K562 (cell line): ENCODE results near the gene DHPS. TPM values are rescaled to one million over a fixed set of nuclear protein-coding genes. Genes with fewer than 3 reads are reported as not detected.
A peak's percentile ranks its signal among the peaks of the same experiment; 100 is the strongest.

Experiments used
- ATAC-seq: fragments of 200-7000 bp; cut with Tn5 transposase; 3 replicates; pipeline ENCODE4 v1.9.1; 2020; ENCODE audit warnings: moderate library complexity
- Bru-seq: library from RNA; stranded (reverse); fragments of 400-500 nt; gene quantifications from one replicate; lab custom pipeline; 2021; lab: Mats Ljungman, UMichigan
- BruChase-seq, 2 experiments: library from RNA; stranded (reverse); fragments of 400-500 nt; gene quantifications; one replicate each; lab custom pipeline; 2021; lab: Mats Ljungman, UMichigan
- BruUV-seq: library from RNA; stranded (reverse); fragments of 400-500 nt; replicated peaks from 2 replicates; lab custom pipeline; 2021; lab: Mats Ljungman, UMichigan
- CTCF ChIA-PET: fragments of 300-600 bp; formaldehyde crosslinking; extraction: SDS; loops from one replicate; lab custom pipeline; 2021; ENCODE audit warnings: low intra/inter-chr PET ratio; lab: Yijun Ruan, JAX
- POLR2A ChIA-PET: fragments of 300-600, 350-650 bp; sonication (Branson Sonifier 250); formaldehyde crosslinking; extraction: SDS; loops from one replicate; lab custom pipeline; 2021; ENCODE audit warnings: antibody characterized with exemption, inconsistent platforms; lab: Yijun Ruan, JAX
- DNase-seq, 4 experiments: peaks; one replicate each; pipeline versions ENCODE4 v3.0.0 to v3.0.0-alpha.2; 2011 to 2018; ENCODE audit warnings: low spot score in 3 of 4, mixed read lengths in 3 of 4; ENCODE audit errors: extremely low read depth in 1 of 4
- FAIRE-seq: peaks from 2 replicates; lab custom pipeline; 2011; peaks lifted over from hg19 to GRCh38; lab: Jason Lieb, UNC
- H2AFZ ChIP-seq: 2 replicates; pipeline ENCODE4 v1.6.0; 2011; ENCODE audit warnings: low read depth, low read length, control low read depth, inconsistent platforms
- H3K27ac ChIP-seq: fragments of 200-600 bp; 3 replicates; pipeline ENCODE4 v1.8.0; 2011; ENCODE audit warnings: low read depth, mild to moderate bottlenecking, control low read depth, inconsistent platforms, low read length, moderate library complexity, mixed read lengths; ENCODE audit errors: extremely low read depth
- H3K27me3 ChIP-seq, 2 experiments: fragments of 300-600 bp in 1 of 2; 2 replicates in 1 of 2; 3 replicates in 1 of 2; pipeline versions ENCODE4 v1.6.0 to v1.8.0; 2011; ENCODE audit warnings: inconsistent platforms in 2 of 2, low read length in 2 of 2, mild to moderate bottlenecking in 1 of 2, mixed read lengths in 1 of 2, moderate library complexity in 1 of 2; ENCODE audit not compliant: control insufficient read depth in 2 of 2, insufficient read depth in 2 of 2
- H3K36me3 ChIP-seq: fragments of 300-600 bp; 3 replicates; pipeline ENCODE4 v1.8.0; 2011; ENCODE audit warnings: mild to moderate bottlenecking, low read length, inconsistent platforms; ENCODE audit not compliant: control insufficient read depth, insufficient read depth
- H3K4me1 ChIP-seq, 2 experiments: fragments of 200-600 bp in 1 of 2; replicated peaks in 1 of 2; 2 replicates in 1 of 2; 3 replicates in 1 of 2; pipeline versions ENCODE4 v1.5.1 to v1.8.0; 2011; ENCODE audit warnings: inconsistent platforms in 2 of 2, low read length in 2 of 2, mild to moderate bottlenecking in 1 of 2, mixed read lengths in 1 of 2, moderate library complexity in 1 of 2; ENCODE audit not compliant: control insufficient read depth in 2 of 2, insufficient read depth in 2 of 2
- H3K4me2 ChIP-seq: 2 replicates; pipeline ENCODE4 v1.6.1; 2011; ENCODE audit warnings: low read length, control low read depth, inconsistent platforms, mixed read lengths; ENCODE audit not compliant: insufficient read depth
- H3K4me3 ChIP-seq: fragments of 200-600 bp; sonication (generic), shearing (Covaris generic); 2 replicates; pipeline ENCODE4 v1.5.1; 2016; ENCODE audit warnings: control low read depth, inconsistent platforms
- H3K79me2 ChIP-seq: fragments of 200-600 bp; 3 replicates; pipeline ENCODE4 v1.8.0; 2011; ENCODE audit warnings: low read length, inconsistent platforms; ENCODE audit not compliant: control insufficient read depth, insufficient read depth
- H3K9ac ChIP-seq, 2 experiments: 2 replicates each; pipeline versions ENCODE4 v1.6.0 to v1.6.1; 2011; ENCODE audit warnings: low read depth in 2 of 2, low read length in 2 of 2, control low read depth in 1 of 2, inconsistent platforms in 1 of 2, mild to moderate bottlenecking in 1 of 2, mixed read lengths in 1 of 2; ENCODE audit not compliant: insufficient read depth in 1 of 2
- H3K9me1 ChIP-seq: one replicate; pipeline ENCODE4 v1.6.0; 2011; ENCODE audit warnings: inconsistent platforms, mild to moderate bottlenecking, low read length, moderate library complexity; ENCODE audit not compliant: control insufficient read depth, insufficient read depth
- H3K9me3 ChIP-seq: replicated peaks from 2 replicates; pipeline ENCODE4 v1.5.1; 2011; ENCODE audit warnings: low read depth, low read length, inconsistent platforms; ENCODE audit not compliant: control insufficient read depth, insufficient read depth
- H4K20me1 ChIP-seq: replicated peaks from 2 replicates; pipeline ENCODE4 v1.6.1; 2011; ENCODE audit warnings: low read length, inconsistent platforms, mixed read lengths; ENCODE audit not compliant: control insufficient read depth, insufficient read depth
- ELF1 ChIP-seq: fragments of 200-800 bp; sonication (Bioruptor generic); IDR thresholded peaks from 2 replicates; pipeline ENCODE4 v1.6.1; 2016; ENCODE audit warnings: missing genetic modification characterization, missing compliant biosample characterization
- GTF2E2 ChIP-seq: fragments of 200-800 bp; sonication (Bioruptor generic); IDR thresholded peaks from 2 replicates; pipeline ENCODE4 v1.6.1; 2016; ENCODE audit warnings: missing genetic modification characterization, missing compliant biosample characterization
- HDAC6 ChIP-seq: IDR thresholded peaks from 2 replicates; pipeline ENCODE4 v1.6.1; 2012; ENCODE audit warnings: low read depth, mild to moderate bottlenecking, control low read depth, inconsistent platforms, low read length, moderate library complexity
- ILK ChIP-seq: fragments of 450-650 bp; IDR thresholded peaks from 2 replicates; pipeline ENCODE4 v1.6.1; 2016; ENCODE audit warnings: missing genetic modification characterization, low read depth, mild to moderate bottlenecking, missing compliant biosample characterization, moderate library complexity, borderline replicate concordance
- MXI1 ChIP-seq: IDR thresholded peaks from 2 replicates; pipeline ENCODE4 v1.6.1; 2011; ENCODE audit warnings: low read depth, mild to moderate bottlenecking, improper control_type of control experiment, low read length
- NCOA1 ChIP-seq: fragments of 450-650 bp; IDR thresholded peaks from 2 replicates; pipeline ENCODE4 v1.6.1; 2016; ENCODE audit warnings: low read depth
- RBM15 ChIP-seq: fragments of 200-400 bp; formaldehyde crosslinking; IDR thresholded peaks from 2 replicates; pipeline ENCODE4 v1.6.1; 2018; ENCODE audit warnings: mild to moderate bottlenecking, low read length, moderate library complexity; ENCODE audit not compliant: insufficient read depth
- RFX1 ChIP-seq: fragments of 450-650 bp; IDR thresholded peaks from 2 replicates; pipeline ENCODE4 v1.6.1; 2016; ENCODE audit warnings: mild to moderate bottlenecking, moderate library complexity
- SAFB ChIP-seq: fragments of 200-400 bp; formaldehyde crosslinking; IDR thresholded peaks from 2 replicates; pipeline ENCODE4 v1.6.1; 2017; ENCODE audit warnings: low read depth, low read length, borderline replicate concordance
- SIN3A ChIP-seq, 2 experiments: fragments of 150-350 bp in 1 of 2; IDR thresholded peaks; 2 replicates each; pipeline ENCODE4 v1.6.1; 2011 to 2016; ENCODE audit warnings: borderline replicate concordance in 2 of 2, low read depth in 2 of 2, low read length in 2 of 2, mild to moderate bottlenecking in 2 of 2, moderate library complexity in 2 of 2; ENCODE audit not compliant: control insufficient read depth in 1 of 2
- TCFL5 ChIP-seq: fragments of 250-450 bp; sonication (Bioruptor Pico); conservative IDR thresholded peaks from 2 replicates; pipeline ENCODE4 v1.6.1; 2021; ENCODE audit warnings: mild to moderate bottlenecking, moderate library complexity, matching md5 sums
- ZNF3 ChIP-seq: fragments of 250-450 bp; sonication (Bioruptor Pico); IDR thresholded peaks from 2 replicates; pipeline ENCODE4 v1.5.0; 2021; ENCODE audit warnings: mild to moderate bottlenecking, moderate library complexity
- ZNF384 ChIP-seq: IDR thresholded peaks from 2 replicates; pipeline ENCODE4 v1.6.1; 2012; ENCODE audit warnings: low read depth, low read length, improper control_type of control experiment
- ZNF79 ChIP-seq: fragments of 250-450 bp; sonication (Bioruptor Pico); IDR thresholded peaks from 2 replicates; pipeline ENCODE4 v1.4.0; 2020; ENCODE audit warnings: low read depth, mild to moderate bottlenecking, moderate library complexity
- WGBS: fragments of 100-300 bp; shearing (Covaris generic); methylation state at CpG from one replicate; pipeline ENCODE4 v1.1.6; 2016; ENCODE audit warnings: low coverage, mixed read lengths; ENCODE audit not compliant: insufficient coverage; ENCODE audit errors: missing lambda C conversion rate; 5-methylcytosine and 5-hydroxymethylcytosine counted together
- in situ Hi-C: fragments of 300-500 bp; cut with MboI; formaldehyde crosslinking; loops from 4 replicates; pipeline ENCODE4 v1.15.0; 2018; ENCODE audit warnings: inconsistent platforms, mixed read lengths
- intact Hi-C: fragments of 100-400 bp; cut with micrococcal nuclease; formaldehyde crosslinking; loops from 2 replicates; pipeline ENCODE4 v1.14.2; 2022
- long read RNA-seq, 3 experiments: library from polyadenylated mRNA in 2 of 3; library from RNA in 1 of 3; unstranded in 2 of 3; stranded (forward) in 1 of 3; transcript quantifications; one replicate each; pipeline ENCODE4 v2.0.0, GENCODE V29; 2019 to 2022
- polyA minus RNA-seq, 3 experiments: library from RNA; depleted of rRNA, polyadenylated mRNA; stranded (reverse); fragments of >200 nt; gene quantifications; 2 replicates each; pipeline ENCODE4 v1.2.3, GENCODE V29; 2011
- polyA plus RNA-seq, 8 experiments: library from polyadenylated mRNA; depleted of rRNA in 4 of 8; stranded (reverse) in 5 of 8; unstranded in 3 of 8; fragments of >200 nt; fragmentation: Nextera tagmentation in 2 of 8; fragmentation: Illumina TruSeq in 1 of 8; extraction: Ambion mirVana in 2 of 8; extraction: Trizol in 1 of 8; gene quantifications; 2 replicates each; pipeline versions ENCODE4 v1.2.1 to v1.2.3, GENCODE V29; 2011 to 2014; ENCODE audit warnings: inconsistent platforms in 1 of 8, missing spikeins in 1 of 8
- total RNA-seq, 7 experiments: library from RNA; depleted of rRNA in 6 of 7; stranded (reverse); fragments of >200 nt in 6 of 7; fragmentation: Illumina TruSeq in 2 of 7; extraction: Trizol in 2 of 7; gene quantifications; 2 replicates each; pipeline versions ENCODE4 v1.2.1 to v1.2.3, GENCODE V29; 2011 to 2021; ENCODE audit warnings: low replicate concordance in 1 of 7

The DHPS gene
- total RNA-seq (2011; cell fraction: chromatin; rRNA removed; ENCODE audit: low replicate concordance), result 194 and 333 TPM in 2 replicates
- total RNA-seq (2011; cell fraction: nucleolus; rRNA removed), result 225 and 240 TPM in 2 replicates
- 169 and 186 TPM in 2 replicates for total RNA-seq (2011; cell fraction: nucleoplasm; rRNA removed)
- total RNA-seq (2014; rRNA removed) (90.2 and 99.2 TPM in 2 replicates), total RNA-seq (2014; rRNA removed; fragmentation: Illumina TruSeq; extraction: Trizol) (55.7 and 56.5 TPM in 2 replicates), total RNA-seq (2015; rRNA removed; fragmentation: Illumina TruSeq; extraction: Trizol) (61.0 and 62.6 TPM in 2 replicates), total RNA-seq (2021) (94.8 and 98.8 TPM in 2 replicates), polyA plus RNA-seq (2011; rRNA removed) (81.0 and 120 TPM in 2 replicates), polyA plus RNA-seq (2014; fragmentation: Illumina TruSeq; extraction: Trizol) (79.9 and 80.2 TPM in 2 replicates), polyA plus RNA-seq (2014; fragmentation: Nextera tagmentation; extraction: Ambion mirVana) (10 to 100 TPM; 47.1 to 54.1 TPM), polyA plus RNA-seq (2014; rRNA removed) (102 and 110 TPM in 2 replicates), polyA minus RNA-seq (2011; rRNA and poly(A)+ RNA removed) (69.4 and 78.7 TPM in 2 replicates), Bru-seq, nascent RNA (percentile 75 among the genes with signal in this experiment), BruChase-seq, experiment 1, labeled RNA remaining after a 2-hour chase (percentile 77 among the genes with signal in this experiment), BruChase-seq, experiment 2, labeled RNA remaining after a 6-hour chase (percentile 80 among the genes with signal in this experiment)
- 115 and 125 TPM in 2 replicates for polyA plus RNA-seq (2011; cell fraction: cytosol; rRNA removed)
- 302 and 412 TPM in 2 replicates for polyA plus RNA-seq (2011; cell fraction: nucleus; rRNA removed)
- polyA plus RNA-seq (2012), result 88.5 and 115 TPM in 2 replicates
- polyA minus RNA-seq (2011; cell fraction: cytosol; rRNA and poly(A)+ RNA removed), result 37.6 and 59.2 TPM in 2 replicates
- polyA minus RNA-seq (2011; cell fraction: nucleus; rRNA and poly(A)+ RNA removed), result 49.7 and 82.8 TPM in 2 replicates
- long read RNA-seq, experiment 1, transcript DHPS-218 (2 exons, 1,085 nt), result minor isoform, 11 of 164 reads
- long read RNA-seq, experiment 1, transcript DHPS-221 (8 exons, 1,176 nt), result minor isoform, 14 of 164 reads
- long read RNA-seq, experiment 1, transcript DHPS-201 (9 exons, 1,363 nt), result major isoform, 99 of 164 reads
- long read RNA-seq, experiment 1, partial matches to known transcripts, result 11 of 164 reads
- long read RNA-seq, experiment 1, other reads (novel, unspliced or antisense), result 28 of 164 reads
- long read RNA-seq, experiment 2, transcript DHPS-201 (9 exons, 1,363 nt), result major isoform, 55 of 88 reads
- long read RNA-seq, experiment 2, transcript DHPS-221 (8 exons, 1,176 nt), result minor isoform, 9 of 88 reads
- long read RNA-seq, experiment 2, partial matches to known transcripts, result 5 of 88 reads
- long read RNA-seq, experiment 2, other reads (novel, unspliced or antisense), result 16 of 88 reads
- long read RNA-seq, experiment 3, transcript DHPS-221 (8 exons, 1,176 nt), result minor isoform, 14 of 115 reads
- long read RNA-seq, experiment 3, transcript DHPS-201 (9 exons, 1,363 nt), result major isoform, 79 of 115 reads
- long read RNA-seq, experiment 3, partial matches to known transcripts, result 8 of 115 reads
- long read RNA-seq, experiment 3, other reads (novel, unspliced or antisense), result 10 of 115 reads

DNA sequence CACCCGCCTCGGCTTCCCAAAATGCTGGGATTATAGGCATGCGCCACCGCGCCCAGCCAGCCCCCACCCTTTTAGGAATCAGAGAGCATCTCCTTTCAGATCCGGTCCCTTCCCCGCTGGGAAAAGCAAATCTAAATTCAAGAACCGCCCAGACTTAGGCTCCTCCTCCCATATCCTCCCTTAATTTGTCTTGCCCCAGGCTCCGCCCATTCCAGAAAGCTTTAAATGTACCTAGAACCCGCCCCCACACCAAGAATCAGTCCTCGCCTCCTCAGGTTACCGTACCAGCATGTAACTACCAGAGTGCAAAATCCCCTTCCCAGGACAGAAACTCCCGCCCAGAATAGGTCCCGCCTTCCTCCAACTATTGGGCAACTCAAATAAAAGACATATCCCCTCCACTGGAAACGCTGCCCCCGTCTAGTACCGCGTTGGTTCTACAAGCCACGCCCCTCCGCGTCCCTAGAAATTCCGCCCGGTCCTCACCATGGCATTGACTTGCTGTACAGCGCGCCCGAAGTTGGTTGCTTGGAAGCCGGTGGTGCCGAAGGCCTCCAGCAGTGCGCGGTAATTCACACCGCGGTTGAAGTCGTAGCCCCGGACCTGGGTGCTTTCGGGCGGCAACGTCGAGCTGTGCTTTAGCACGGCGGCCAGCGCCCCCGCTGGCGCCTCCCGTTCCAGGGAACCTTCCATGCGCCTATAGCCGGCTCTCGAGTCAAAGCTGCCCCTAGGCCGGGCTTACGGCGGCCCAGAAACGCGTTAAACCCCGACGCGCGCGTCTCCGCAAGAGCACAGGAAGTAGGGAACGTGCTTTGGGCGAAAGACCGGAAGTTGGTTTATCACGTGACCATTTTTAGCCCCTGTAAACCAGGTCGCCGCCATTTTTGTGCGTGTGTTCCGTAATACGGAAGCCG is at the start of gene DHPS:
Gene DHPS, minus strand, starts transcription at position 807 of the 914 bp plus-strand sequence. Its CDS starts 114 bp downstream, at position 693.
- Histone ChIP-seq H3K79me2 (peaks cover 13% of the 10 kb centered on the region), H2AFZ (peak within 1 kb of the TSS; percentile 96), H3K9me1 (no peaks in the 10 kb centered on the region), H3K27ac (peak within 1 kb of the TSS; percentile 98), H3K27me3 (no peaks in the 10 kb centered on the region), H3K9me3 (no peaks in the 10 kb centered on the region), H3K4me1 (peaks cover 0 to 19% of the 10 kb centered on the region in 2 experiments; a peak in 3 of 5 replicates), H3K4me2 (peak within 1 kb of the TSS; percentile 98), H3K36me3 (peaks cover 38% of the 10 kb centered on the region), H3K9ac (peak within 1 kb of the TSS; percentile 97), H3K4me3 (peak within 1 kb of the TSS; percentile 68), H4K20me1 (no peaks in the 10 kb centered on the region; the same call in 1 of the 2 replicates)
- ChIA-PET POLR2A (interaction anchor here (0.6 to 4.7 kb wide), 18 partner anchors 10 to 510 kb away, joined by 3 to 39 read pairs (median 4); partner anchors contain the start of genes BEST2, FBXW9 and JUNB), CTCF (no interaction called here)
- WGBS, result 1% methylated on average over 66 of the region's 68 CpGs
- DNase-seq, result peak; percentile 85 to 99 (median 90)
- intact Hi-C loops, result no loop called here
- BruUV-seq, result TSS peak; percentile 76
- FAIRE-seq, result peak; percentile 94
- ATAC-seq, result peak; percentile 90
- in situ Hi-C loops, result no loop called here
- TF ChIP-seq ILK (no peak), ZNF79 (CRISPR knock-in tag) (no peak), SIN3A (IDR thresholded peaks at IDR 0.05; ENCODE audit: borderline replicate concordance in 2 of 2, control insufficient read depth in 1 of 2, low read depth in 2 of 2, low read length in 2 of 2) (peak; percentile 43 to 75; a peak in 2 of 4 replicates), RFX1 (no peak), ELF1 (tag) (peak; percentile 93), RBM15 (no peak), ZNF384 (peak; percentile 99), ZNF3 (CRISPR knock-in tag) (no peak), SAFB (no peak), HDAC6 (no peak), TCFL5 (CRISPR knock-in tag) (no peak), MXI1 (no peak), NCOA1 (no peak), GTF2E2 (tag) (peak; percentile 60; the same call in 1 of the 2 replicates)
